ENCODE measurements around the gene OR10R2.

The OR10R2 gene

GRCh38 chr1:158527190-158527815, 55.3 kb downstream of the OR10R2 start:
- no peak for DNase-seq (ENCODE audit: low read depth)
